GM21367 (cell line): Measurements from ENCODE around the gene CEP131.

ENCODE experiments used
- ATAC-seq: cut with Tn5 transposase; IDR thresholded peaks from one replicate; pipeline ENCODE4 v1.9.1; 2021; ENCODE audit not compliant: unreplicated experiment

CEP131 gene

DNA sequence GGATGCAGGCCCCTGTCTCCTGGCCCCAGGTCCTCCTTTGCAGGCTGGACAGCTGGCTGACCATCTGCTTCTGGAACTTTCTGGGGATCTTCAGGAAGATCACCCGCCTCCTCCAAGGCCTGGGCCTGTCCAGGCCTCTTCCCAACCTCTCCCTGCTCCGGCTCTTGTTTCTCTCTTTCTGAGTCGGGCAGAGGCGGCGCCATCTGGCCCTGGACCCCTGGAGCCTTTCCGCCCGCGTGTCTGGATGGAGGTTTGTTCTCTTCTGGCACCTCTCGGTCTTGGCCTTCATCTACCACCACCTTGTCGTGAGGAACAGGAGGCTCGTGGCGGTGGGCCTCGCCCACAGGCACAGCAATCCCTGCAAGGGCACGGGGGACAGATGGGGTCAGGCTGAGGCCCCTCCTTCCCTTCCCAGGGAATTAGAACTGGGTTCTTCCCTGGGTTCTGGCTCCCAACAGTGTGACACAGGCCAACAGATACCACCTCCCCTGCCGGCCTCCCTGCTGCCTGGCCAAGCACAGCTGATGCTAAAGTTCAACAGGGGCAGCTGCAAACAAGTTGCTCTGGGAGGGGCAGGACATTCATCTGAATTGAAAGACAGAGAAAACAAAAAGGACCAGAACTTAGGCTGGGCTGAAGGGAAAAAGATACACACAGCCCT, 29.7 kb upstream of the CEP131 start:
- ATAC-seq = no peak

DNA sequence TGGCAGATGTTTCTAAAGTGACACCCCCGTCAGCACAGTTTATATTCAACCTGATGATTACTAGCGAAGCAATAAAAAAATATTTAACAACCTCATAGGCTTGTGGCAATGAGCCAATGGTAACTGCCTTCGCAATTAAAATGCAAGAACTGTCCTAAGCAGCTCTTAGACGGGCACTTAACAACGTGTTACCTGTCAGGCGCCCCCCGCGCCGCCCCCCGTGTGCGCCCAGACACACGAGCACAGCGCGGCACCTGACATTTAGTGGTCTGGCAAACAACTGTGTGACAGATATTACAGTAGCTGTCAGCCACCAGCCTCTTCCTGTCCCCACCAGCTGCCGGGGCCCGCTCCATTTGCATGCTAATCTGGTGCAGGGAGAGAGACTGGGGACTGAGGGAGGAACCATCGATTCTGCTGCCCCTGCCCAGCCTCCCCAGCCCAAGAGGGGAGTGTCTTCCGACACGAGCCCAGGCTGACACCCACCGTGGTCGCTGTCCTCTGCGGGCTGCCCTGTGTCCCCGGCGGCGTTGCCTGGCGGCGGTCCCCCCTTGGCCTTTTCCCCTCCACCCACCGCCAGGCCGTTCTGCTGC, 29.0 kb upstream of the CEP131 start:
- ATAC-seq = no peak

DNA sequence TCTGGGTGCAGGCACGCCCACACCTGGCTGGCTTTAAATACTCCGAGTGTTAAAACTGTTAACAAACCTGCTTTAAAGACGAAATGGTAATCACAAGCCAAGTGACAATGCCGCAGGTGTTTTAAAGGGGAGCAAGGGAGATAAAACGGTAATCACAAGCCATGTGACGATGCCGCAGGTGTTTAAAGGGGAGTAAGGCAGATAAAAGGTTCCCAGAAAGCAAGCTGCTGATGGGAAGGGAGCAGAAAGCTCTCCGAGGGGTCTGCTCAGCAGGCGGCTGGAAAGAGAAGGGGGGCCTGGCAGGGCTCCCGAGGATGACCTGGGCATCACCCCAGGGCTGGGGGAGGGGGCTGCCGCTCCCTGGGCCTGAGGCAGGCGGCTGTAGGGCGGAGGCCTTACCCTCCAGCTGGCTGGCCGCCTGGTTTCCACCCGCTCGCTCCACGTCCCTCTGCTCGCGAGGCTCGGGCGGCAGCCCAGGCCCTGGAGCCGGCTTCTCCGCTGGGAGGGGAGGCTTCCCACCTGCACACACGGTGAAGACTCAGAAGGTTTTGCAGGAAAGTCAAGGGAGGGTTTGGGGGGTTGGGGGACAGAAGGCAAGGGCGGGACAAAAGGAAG, 28.4 kb upstream of the CEP131 start:
- no peak for ATAC-seq

DNA sequence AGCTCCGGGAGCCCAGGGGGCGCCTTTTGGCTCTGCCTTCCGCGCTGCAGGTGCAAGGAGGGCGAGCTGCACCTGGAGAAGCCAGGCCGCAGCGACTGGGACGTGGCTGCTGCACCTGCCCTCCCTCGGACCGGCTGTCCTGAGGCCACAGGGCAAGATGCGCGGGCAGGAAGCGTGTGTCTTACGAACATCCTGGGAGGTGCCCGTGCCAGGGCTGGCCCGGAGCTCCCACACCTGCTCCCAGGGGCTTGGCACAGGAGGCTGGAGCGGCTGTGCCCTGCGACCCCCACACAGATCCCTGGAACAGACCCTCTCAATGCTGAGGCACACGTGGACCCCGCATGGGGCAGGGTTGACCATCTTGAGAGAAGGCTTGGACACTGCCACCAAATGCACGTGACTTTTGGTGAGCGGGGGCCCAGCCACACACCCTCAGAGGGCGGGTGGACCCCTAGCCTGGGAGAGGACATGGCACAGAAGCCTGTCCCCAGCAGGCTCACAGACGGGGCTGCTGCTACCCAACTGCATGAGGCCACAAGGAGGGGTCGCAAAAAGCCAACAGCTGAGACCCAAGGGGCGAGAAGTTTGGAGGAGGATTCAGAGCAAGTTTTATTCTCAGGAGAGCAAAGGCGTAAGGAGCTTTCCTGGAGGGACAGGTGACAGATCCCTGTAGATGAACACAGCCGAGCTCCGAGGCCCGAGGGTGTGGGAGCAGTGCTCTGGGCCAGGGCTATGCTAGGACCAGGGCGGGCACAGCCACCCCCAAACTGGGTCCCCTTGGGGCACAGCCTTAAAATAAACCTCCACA, 27.7 kb upstream of the CEP131 start:
- no peak for ATAC-seq

DNA sequence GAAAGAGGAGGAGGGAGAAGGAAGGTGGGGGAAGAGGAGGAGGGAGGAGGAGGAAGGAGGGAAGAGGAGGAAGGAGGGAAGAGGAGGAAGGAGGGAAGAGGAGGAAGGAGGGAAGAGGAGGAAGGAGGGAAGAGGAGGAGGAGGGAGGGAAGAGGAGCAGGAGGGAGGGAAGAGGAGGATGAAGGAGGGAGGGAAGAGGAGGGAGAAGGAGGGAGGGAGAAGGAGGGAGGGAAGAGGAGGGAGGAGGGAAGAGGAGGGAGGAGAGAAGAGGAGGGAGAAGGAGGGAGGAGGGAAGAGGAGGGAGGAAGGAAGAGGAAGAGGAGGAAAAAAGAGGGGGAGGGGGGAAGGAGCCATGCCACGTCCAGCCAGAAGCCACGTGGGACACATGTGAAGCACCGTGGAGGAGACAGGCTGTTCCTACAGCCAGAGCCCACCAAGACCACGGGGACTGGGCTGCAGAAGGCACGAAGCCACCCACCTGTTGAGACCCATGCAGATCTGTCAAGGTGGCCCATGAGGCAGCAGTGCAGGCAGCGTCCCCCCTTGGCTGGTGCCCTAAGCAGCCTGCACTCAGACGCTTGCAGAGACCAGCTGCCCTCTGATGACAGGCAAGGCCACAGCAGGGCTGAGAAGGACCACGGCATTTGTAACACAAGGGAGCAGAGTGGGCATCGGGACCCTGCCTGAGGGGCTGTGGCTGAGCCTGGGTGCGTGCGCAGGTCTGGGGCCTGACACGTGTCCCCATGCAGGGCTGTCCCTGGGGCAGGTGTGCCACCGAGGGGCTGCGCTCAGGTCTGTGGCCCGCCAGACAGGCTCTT, 26.7 kb upstream of the CEP131 start:
- no peak for ATAC-seq

DNA sequence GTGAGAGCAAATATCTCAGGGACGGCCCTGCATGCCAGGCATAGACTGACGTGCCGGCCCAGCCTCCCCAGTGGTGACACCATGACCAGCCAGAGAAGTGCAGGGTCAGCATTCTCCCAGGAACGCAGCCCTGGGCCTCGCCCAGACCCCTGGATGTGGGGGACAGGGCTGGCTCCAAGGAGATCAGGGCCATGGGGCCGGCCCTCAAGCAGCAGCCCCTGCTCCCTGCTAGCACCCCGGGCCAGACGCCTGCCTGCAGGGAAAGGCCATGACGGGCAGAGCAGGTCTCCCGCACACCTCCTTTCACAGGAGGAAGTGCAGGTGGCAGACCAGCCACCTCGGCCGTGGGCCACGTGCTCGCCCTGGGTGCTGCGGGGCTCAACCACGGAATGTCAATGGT, 25.9 kb upstream of the CEP131 start:
- ATAC-seq = no peak

DNA sequence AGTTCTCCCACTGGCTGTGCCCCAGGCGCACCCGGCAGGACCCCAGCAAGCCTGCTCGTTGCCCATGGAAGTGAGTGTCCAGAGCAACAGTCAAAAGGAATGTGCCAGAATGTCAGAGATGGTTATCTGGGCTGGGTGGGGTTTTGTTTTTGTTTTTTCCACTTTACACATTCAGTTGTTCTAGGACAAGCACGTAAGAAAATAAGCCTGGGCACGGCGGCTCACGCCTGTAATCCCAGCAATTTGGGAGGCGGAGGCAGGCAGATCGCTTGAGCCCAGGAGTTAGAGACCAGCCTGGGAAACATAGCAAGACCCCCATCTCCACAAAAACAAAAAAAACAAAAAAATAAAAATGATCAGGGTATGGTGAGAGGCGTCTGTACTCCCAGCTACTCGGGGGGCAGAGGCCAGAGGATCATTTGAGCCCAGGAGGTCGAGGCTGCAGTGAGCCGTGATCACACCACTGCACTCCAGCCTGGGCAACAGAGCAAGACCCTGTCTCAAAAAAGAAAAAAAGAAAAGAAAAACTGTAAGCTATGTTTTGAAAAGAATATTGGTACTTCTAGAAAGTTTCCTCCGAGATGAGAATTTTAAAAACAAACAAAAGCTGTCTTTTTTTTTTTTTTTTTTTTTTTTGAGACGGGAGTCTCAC, 24.7 kb upstream of the CEP131 start:
- no peak for ATAC-seq

DNA sequence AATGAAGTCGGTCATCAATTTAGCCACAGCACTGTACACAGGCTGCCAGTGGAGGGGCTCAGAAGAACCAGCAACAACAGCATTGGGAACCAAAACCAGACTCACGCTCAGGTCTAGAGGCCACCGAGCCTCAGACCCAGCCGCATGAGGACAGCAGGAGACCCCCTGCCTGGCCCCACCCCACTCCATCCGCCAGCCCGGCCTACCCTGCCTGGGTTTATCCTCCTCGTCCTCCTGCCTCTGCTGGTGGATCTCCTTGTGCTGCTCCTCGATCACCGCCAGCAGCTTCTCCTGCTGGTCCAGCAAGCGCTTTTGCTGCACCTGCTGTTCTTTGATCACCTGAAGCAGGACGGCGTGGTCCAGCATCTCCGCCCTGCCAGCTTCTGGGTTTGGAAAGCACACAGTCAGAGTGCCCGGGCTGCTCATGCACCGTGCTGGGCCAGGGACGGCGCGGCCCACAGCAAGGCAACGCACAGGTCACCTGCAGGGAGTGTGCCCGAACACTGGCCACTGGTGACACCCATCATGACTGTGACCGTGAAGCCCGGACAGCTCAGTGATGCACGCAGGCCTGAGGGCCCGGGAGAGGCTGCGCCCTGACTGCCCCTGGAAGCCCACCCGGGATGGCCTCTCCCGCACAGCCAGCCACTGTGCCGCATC, 24.0 kb upstream of the CEP131 start:
- ATAC-seq = no peak

DNA sequence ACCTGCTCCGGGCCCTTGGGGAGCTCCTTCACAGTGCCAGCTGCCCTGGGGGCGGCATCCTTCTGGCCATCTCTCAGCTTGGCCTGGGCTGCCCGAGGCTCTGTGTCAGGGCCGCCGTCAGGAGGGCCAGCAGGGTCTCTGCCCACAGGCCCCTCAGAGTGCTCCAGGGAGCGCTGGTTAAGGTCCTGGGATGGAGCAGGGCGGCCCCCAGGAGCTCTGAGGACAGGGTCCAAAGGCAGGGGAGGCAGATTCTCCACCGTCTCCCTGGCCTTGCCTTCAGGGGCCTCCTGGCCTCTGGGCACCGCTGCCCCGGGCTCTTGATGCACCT, 23.5 kb upstream of the CEP131 start:
- ATAC-seq = no peak

DNA sequence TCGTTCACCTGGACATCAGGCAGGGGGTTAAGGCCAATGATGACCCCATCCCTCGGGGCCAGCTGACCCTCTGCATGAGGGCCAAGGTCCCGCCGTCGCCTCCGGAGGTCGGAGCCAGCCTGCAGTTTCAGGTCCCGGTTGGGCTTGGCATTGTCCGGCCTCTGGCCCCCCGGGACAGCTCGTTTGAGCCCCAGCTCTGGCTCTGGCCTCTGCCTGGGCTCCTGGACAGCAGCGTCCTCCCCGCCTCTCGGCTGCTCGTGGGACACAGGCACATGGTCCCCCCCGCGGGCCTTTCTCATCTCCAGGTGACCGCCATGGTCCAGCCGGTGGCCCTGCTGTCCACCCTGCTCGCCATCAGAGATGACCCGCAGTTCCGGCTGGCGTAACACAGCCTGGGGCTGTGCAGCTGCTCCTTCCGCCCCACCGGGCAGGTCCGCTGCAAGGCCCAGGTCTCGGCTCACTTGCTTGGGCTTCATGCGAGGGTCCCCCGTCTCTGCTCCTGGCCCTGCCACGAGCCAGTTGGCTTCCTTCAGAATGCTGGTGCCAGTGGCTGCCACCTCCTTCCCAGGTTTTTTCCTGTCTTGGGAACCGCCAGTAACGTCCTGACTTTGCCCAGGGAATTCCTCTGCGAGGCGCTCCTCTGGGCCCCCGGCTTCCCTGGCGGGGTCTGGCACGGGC, 23.0 kb upstream of the CEP131 start:
- no peak for ATAC-seq

DNA sequence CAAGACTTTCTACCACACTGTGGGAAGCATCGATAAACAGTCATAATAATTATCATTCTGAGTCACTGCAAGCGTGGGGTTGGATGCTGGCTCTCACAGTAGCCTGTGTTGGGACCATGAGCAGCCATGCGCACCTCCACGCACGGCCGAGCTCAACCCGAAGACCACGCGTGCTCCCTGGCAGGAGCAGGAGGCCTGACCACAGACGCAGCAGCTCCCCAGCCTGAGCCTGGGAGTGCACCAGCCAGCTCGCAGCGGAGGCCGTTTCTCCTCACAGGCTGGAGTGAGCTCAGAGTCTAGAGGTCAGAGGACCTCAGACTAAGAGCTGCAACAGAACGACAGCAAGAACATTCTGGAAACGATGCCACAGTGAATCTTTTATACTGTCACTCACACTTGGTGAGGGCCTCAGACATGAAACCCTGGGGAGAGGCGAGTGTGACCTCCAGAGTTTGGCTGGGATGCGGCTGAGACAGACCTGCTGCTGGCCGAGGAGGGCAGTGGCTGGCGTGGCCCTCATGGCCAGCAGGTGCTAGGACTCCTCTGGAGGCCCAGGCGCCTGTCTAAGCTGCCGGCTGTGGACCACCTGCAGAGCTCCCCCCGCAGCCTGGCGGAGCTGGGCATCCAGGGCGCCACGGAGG, 22.4 kb upstream of the CEP131 start:
- no peak for ATAC-seq

DNA sequence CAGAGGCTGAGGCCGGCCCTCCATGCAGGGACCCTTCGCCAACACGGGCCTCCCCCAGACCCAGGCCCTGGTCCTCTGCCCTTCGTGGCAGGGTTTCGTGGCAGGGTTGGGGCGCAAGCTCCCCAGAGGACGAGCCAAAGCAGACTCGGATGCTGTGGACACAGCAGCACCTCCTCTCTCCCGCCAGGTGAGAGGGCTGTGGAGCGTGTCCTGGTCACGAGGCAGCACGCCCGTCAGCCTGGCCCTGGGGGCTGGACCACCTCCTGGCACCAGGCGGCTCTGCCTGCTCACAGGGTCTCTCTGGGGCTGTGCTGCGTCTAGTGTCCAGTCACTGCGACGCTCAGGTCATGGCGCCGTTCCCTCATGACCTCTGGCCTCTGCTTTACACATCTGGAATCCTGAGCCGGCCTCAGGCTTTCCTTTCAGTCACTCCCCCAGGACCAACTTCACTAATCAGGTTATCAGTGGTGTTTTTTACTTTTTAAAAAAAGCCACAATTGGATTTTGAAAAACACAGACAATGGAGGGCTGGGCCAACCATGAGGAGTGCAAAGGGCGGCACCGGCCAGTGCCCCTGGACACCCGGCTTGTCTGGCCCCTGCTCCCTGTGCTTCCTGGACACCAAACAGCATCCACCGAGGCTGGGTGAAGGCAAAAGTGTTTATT, 21.7 kb upstream of the CEP131 start:
- ATAC-seq = no peak

DNA sequence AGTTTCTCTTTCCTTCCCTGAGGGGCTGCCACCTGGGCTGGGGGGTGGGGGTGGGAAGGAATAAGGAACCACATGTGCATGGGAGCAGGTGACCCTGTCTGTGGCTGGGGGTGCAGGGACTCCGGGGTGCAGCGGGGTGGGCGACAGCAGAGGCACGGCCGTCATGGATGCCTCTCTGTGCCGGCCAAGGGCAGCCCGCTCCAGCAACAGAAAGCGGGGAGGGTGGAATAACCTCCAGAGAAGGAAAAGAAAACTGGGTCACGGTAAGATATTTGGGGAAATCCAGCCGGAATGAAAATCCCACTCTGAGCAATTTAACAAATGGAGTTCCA, 20.5 kb upstream of the CEP131 start:
- no peak for ATAC-seq

DNA sequence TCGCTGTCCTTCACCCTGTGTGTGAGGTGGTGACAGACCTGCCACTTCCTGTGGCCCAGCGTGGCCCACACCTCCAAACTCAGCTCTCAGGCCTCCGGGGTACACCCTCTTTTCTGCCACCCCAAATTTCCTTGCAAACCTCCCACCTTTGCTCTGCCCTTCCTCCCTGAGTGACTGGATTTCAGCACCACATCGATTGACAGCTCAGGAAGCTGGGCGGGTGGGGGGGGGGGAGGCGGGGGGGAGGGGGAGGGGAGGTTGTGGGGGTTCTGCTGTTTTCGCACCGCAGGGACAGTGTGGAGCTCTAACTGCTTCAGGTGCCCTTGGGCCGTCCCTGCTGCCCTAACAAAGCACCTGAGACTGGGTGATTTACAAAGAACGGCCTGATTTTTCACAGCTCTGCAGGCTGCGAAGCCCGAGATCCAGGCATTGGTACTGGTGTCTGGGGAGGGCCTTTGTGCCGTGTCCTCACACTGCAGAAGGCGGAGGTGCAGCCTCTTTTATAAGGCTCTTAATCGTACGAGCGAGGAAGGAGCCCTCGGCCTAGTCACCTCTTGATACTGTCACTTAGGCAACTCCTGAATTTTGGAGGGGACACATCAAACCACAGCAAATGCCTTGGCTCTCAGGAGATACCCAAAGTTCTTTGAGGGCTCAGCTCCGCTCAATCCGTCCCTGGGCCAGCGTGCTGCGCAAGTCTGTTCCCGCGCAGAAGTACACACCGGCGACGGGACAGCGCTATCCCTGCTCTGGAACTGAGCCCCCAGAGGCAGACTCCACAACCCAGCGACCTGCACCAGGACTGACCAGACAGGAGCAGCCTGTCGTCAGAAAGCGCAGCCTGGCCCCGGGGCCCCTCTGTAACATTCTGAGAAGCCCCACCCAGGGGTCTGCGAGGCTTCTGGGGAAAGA, 19.9 kb upstream of the CEP131 start:
- no peak for ATAC-seq

DNA sequence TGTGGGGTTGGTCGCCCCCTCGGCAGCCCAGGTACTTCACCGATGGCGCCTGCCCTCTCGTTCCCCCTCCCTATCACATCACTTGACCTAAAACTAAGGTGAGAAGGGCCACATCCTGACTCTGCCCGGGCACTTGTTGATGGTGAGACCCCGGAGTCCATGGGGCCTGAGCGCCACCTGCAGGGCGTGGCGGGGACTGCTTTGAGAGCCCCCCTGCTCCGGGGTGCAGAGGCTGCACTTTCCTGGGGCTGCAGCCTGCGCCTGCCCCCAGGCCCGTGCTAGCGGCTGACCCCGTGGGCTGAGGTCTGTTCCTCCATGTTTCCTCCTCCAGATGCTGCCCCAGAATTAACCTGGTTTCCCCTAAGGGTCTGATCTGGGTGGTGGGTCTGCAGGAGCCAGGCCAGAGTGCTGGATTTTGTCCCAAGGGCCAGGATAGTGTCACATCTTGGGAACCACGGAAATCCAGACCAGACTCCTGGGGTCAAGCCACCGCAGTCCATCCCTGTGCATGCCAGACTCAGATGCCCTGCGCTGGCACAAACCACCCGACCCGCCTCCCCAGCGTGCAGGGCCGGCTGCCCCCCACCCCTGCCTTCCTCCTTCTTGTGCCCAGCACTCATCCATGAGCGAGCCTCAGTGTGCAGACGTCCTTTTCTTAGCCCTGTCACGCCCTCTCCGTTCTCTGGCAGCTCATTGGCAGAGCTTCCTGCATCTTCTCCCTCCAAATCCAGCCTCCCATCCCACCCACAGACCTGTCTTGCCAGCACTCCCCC, 19.1 kb upstream of the CEP131 start:
- ATAC-seq = no peak

DNA sequence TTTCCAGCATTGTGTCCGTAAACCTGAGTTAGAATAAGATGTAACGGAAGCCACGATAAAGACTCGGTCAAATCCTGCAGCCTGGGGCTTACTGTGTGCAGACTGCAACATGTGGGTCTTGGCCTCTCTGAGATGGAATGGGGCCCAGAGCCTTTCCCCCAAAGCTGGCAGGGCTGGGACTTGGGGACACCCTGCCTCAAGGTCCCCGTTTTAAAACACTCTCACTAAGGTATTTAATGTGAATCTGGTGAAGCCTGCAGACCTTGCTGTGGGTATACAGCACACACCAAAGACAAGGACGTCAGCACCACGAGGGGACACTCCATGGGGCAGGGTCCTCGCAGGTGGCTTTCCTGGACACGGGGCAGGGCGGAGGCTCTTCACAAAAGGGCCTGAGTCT, 18.4 kb upstream of the CEP131 start:
- no peak for ATAC-seq

DNA sequence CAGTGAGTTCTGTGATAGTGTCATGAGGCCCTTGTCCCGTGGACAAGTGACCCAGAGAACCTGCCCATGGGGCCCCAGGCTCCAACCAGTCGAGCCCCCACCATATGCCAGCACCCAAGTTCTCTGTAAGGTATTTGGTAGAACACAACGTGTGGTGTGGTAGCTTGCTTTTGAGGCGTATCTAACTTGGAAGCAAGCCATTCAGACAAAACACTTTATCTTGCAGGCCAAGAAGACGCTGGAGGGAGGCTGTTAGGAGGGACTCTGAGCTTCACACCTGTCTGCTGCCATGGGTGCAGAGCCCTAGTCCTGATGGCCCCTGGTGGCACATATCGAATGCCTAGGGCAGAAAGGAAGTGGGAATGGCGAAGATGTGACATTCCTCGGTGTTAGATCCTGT, 18.0 kb upstream of the CEP131 start:
- ATAC-seq = no peak
